ENCODE results near the gene KIAA0513.
A peak's percentile ranks its signal among the peaks of the same experiment; 100 is the strongest.
"Not testable (repeated sequence)": the region's sequence is repeated elsewhere in the genome, so short reads cannot be mapped to it uniquely, and the experiment has no call there.

Gene KIAA0513

DNA sequence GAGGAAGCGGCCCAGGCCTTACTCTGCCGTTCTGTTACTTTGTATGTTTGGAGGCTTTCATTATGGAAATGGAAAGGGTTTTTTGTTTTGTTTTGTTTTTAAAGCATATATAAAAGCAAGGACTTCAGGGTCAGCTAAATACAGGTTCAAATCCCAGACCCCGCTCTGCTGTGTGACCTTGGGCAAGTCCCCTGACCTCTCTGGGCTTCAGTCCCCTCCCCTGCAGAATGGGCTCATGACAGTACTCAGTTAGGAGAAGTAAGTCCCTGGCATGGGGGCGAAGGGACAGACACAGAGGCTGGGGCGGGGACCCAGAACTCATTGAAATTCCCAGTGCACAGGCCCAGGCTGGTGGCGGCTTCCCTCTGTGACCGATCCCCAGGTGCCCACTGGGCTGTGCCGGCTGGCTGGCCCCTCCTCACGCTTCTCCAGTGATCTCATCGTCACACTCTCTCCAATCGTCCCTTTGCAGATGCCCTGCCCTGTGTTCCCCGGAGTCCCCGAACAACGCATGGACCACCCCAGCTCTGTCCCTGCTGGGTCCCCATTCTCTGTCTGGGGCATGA, 85.7 kb downstream of the KIAA0513 start:
- no peak for DNase-seq (ENCODE audit: low spot score)

GRCh38 chr16:85113913-85114312, 86.3 kb downstream of the KIAA0513 start:
- DNase-seq (ENCODE audit: low spot score): no peak

DNA sequence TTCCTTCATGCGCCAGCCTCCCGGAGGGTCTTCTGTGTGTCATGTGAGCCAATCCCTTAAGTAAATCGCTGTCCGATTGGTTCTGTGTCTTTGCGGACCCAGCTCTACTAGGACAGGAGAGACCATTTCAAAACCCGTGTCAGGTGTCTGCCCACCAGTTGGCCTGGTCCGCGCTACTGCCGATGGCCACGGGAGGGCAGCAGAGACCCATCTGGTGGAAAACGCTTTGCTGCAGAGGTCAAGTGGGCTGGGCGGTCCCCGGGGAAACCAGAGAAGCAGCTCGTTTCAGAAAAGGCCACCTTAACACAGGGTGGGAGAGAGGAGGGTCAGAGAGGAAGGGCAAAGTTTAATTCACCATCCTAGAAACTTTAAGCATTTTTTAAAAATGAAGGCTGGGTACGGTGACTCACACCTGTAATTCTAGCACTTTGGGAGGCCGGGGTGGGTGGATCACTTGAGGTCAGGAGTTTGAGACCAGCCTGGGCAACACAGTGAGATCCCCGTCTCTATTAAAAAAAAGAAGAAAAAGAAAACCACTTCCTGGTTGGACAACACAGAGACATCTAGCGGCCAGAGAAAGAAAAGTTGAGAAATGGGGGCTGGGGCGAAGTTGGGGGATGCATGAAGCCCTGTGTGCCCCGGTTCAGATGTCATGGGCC, 87.4 kb downstream of the KIAA0513 start:
- peak; percentile 84 for DNase-seq (ENCODE audit: low spot score)

- no peak for DNase-seq (ENCODE audit: low spot score)
Observed at GRCh38 chr16:85117418-85117817, 89.8 kb downstream of the KIAA0513 start.

DNA sequence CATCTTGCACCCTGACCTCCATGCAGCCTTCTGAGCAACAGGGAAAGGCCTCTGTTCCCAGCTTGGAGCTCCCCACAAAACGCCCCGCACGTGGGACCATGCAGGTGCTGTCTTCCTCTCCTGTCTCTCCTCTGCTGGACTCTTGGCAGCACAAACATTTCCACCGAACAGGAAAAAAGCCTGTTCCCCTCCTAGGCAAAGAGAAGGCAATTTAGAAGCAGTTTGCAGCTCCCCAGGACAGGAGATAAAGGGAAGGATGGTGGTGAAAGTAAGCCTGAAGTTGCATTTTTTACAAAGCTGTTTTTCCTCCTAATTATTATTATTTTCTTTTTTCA, 92.4 kb downstream of the KIAA0513 start:
- no peak for DNase-seq (ENCODE audit: low spot score)

GRCh38 chr16:85123441-85123840, 95.8 kb downstream of the KIAA0513 start:
- DNase-seq (ENCODE audit: low spot score): not testable (repeated sequence)

DNA sequence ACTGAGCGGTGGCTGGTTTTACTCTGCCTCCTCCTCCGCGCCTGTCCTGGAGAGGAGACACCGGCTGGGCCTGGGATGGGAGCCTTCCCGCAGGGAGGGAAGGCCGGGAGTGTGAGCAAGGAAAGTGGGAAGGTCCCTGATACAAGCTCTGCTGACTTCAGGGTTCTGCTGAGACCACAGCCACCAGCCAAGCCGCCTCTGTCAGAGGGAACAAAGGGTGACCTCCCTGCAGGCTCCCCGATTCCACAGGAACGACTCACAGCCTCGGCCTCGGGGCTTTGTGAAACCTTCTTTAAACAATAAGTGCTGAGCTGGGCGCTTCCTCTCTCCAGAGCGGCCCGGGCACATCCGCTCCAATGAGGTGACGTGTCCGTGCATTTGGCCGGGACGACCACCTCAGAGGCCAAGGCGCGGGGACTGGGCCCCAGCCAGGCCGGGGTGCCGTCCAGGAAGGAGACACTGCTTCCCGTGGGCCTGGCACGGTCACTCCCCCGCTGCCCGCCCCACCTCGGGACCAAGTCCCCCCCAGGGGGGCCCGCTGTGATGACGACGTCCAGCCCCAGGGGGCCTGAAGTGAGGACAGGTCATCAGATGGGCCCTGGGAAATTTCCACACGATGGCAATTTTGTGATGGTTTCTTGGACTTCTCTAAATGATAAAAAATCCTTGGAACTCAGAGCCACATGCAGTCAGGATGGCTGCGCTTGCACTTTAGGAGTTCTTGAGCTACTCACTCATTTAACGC, 96.5 kb downstream of the KIAA0513 start:
- DNase-seq (ENCODE audit: low spot score): no peak

GRCh38 chr16:85124636-85125346, 97.2 kb downstream of the KIAA0513 start:
- DNase-seq (ENCODE audit: low spot score): no peak

GRCh38 chr16:85125570-85126393, 98.2 kb downstream of the KIAA0513 start:
- no peak for DNase-seq (ENCODE audit: low spot score)

DNA sequence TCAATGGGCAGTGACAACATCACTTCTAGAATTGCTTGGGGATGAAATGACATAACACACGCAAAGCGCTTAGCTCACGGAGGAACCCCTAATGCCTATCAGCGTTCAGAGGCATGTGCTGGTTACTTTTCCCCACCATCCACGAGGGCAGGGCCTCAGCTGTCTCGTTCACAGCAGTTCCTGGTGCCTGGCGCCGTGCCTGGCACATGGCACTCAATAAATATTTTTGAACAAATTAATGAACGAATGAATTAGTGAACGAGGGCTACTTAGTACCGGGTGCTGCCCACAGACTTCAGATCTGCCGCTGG, 98.8 kb downstream of the KIAA0513 start:
- DNase-seq (ENCODE audit: low spot score): no peak

DNA sequence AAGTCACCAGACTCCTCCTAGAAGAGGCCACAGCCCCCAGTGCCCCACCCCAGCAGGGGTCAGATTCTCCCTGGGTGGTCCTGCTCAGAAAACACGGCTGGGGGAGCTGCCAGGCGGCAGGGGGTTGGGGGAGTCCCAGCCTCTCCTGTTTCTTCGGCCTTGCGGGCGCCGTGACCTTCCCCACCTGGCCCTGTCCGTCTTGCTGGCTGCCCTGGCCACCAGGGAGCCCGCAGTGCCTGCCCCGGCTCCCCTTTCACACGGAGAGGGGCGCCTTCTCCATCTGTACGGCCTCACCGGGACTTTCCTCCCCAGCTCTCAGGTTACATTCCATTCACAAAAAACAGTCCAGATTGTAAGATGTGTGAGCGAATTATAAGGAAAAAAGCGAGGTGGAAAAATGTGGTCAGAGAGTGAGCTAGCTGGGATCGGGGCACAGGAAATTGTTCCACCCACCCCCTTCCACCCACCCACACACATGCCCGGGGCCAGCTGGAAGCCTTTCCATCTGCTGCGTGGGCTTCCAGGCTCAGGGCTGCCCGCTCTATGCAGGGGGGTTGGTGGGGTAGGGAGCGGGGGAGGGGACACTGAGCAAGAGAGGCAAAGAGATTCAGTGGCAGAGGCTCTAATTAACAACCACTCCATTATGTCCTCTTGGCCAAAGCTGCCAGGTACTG, 99.2 kb downstream of the KIAA0513 start:
- peak; percentile 43 for DNase-seq (ENCODE audit: low spot score)

DNA sequence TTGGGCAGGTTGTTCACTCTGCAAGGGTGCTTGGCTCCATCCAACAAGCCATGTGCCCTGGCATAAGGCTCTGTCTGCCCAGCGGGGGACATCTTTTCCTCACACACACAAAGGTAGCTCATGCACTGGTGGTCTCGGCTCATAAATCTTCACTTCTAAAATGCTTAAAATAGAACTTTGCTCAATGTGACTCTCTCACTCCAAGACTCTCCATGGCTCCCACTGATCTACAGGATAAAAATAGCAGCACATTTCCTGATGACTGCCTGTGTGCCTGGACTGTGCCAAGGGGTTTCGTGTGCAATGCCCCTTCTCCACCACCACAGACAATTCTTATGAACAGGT, 99.8 kb downstream of the KIAA0513 start:
- DNase-seq (ENCODE audit: low spot score): no peak

DNA sequence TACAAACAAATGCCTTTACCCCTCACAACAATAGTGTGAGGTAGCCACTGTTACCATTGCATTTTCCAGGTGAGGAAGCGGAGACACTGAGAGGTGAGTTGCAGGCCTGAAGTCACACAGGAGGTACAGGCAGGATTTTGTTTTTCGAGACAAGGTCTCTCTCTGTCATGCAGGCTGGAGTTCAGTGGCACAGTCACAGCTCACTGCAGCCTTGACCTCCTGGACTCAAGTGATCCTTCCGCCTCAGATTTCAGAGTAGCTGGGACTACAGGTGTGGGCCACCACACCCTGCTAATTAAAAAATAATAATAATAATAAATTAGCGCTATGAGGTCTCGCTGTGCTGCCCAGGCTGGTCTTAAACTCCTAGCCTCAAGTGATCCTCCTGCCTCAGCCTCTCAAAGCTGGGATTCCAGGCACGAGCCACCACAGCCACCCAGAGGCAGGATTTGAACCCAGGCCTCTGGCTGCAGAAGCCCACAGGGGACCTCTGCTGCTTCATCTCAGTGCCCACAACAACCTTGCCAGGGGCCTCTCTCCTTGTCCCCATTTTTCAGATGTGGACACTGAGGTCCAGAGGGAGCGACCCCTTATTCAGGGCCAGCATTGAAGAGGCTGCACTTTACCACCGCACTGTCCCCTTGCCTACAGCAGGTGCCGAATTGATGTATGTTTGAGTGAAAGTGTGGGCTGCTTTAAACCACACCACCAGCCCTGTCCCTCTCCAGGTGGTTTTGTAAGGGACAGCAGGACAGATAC, 100.7 kb downstream of the KIAA0513 start:
- no peak for DNase-seq (ENCODE audit: low spot score)

GRCh38 chr16:85129876-85130704, 102.5 kb downstream of the KIAA0513 start:
- DNase-seq (ENCODE audit: low spot score): no peak

DNA sequence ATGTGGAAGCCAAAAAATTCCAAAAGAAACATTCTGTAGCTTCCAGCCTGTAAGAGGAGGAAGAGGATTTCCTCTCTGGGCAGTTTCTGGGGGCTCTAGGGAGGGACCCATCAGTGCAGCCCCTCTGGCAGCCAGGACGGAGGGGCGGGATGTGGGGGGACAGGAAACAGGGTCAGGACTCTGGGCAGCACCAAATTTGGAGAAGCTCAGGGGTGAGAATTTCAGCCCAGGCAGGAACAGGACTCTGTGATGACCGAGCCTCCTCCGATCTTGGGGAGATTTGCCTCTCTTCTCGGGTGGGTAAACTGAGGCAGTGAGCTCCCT, 103.1 kb downstream of the KIAA0513 start:
- DNase-seq (ENCODE audit: low spot score): no peak

DNA sequence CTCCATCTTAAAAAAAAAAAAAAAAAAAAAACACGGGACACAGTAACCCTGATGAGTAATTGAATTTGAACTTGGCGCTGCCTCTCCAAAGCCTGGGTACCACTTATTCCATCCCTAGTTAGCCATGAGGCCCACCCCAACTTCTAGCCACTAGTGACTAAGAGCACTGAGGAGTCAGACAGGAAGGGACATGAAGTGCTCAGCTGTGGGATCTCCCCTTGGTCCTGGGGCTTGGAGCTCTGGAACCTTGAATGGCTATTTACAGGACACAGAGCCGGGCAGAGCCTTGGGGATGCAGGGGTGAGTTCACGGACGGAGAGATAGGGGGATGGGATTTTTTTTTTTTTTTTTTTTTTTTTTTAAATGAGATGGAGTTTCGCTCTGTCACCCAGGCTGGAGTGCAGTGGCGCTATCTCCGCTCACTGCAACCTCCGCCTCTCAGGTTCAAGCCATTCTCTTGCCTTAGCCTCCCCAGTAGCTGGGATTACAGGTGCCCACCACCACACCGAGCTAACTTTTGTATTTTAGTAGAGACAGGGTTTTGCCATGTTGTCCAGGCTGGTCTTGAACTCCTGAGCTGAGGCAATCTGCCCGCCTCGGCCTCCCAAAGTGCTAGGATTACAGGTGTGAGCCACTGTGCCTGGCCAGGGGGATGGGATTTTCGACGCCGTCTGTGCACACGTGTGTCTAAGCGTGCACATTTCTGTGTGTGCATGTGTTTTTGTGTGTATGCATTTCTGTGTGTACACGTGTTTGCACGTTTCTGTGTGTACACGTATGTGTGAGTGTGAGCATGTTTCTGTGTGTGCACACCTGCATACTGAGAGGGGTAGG, 105.1 kb downstream of the KIAA0513 start:
- no peak for DNase-seq (ENCODE audit: low spot score)

GRCh38 chr16:85133290-85133599, 105.7 kb downstream of the KIAA0513 start:
- no peak for DNase-seq (ENCODE audit: low spot score)

GRCh38 chr16:85134076-85134788, 106.6 kb downstream of the KIAA0513 start:
- no peak for DNase-seq (ENCODE audit: low spot score)

GRCh38 chr16:85134789-85135142, 107.2 kb downstream of the KIAA0513 start:
- no peak for DNase-seq (ENCODE audit: low spot score)

Data from Ammon's horn (tissue), 1 donor.